Measurements from ENCODE around the gene USPL1.
"Not testable (repeated sequence)": the region's sequence is repeated elsewhere in the genome, so short reads cannot be mapped to it uniquely, and the experiment has no call there.

Gene USPL1

DNA sequence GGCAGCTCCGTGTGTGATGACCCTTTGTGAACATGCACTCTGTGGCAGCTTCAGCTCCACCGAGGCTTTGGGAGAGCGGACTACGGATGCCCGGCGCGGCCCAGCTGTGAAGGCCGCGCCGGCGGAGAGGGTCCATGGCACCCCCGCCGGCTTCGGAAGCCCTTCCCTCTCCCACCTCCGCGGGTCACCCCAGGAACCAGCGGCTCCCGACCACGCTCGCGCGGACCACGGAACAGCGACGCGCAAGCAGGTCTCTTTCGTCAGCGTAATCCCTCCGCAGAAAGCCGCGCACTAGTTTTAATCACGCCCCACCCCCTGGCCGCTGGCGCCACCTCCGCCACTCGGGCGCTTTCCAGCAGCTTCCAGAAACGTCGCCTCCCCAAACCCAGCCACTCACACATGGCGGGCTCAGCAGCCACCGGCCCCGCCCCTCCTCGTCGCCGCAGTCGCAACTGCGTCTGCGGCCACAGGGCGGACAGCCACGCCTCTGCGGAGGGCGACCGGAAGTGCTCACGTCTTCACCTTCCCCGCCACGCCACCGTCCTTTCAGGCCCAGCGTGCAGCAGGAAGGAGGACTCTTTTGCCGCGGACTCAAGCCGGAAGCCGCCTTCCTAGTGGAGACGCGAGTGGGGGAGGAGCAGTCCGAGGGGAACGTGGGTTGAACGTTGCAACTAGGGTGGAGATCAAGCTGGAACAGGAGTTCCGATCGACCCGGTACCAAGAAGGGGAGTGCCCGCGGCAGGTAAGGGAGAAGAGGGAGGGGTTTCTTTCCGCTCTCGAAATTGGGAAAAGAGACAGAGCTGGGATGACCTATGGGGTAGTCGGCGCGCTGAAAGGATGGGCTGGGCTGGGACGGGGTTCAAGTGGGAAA, at the start of gene USPL1:
Gene USPL1, plus strand, starts transcription at position 606 of the 871 bp plus-strand sequence. CDS start 3,221 bp downstream, outside the sequence.
- peak; percentile 91 for DNase-seq

DNA sequence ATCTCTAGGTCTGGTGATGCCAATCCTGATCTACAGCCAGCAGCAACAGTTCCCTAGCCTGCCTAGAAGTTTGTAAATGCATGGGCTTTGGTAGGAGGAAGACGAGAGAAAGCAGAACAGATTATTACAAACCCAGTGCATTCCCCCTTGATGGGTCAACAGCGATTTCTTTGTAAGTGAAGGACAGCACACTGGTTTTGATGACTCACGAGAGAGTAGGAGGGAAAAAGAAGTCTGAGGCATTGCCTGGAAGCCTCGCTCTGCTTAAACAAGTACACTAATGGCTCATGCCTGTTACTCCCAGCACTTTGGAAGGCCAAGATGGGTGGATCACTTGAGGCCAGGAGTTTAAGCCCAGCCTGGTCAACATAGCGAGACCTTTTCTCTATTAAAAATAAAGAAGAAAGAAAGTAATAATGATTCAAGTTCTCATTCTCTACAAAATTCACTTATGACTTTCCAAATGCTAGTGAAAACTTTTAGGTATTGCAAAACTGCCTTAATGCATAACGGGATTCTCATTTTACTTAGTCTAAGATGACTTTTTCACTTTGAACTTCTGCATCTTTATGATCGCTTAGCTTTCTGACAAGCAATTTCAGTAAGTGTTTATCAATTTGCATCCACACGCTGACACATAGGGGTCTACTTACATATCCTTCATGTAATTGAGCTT, 47.7 kb upstream of the USPL1 start:
- no peak for DNase-seq

DNA sequence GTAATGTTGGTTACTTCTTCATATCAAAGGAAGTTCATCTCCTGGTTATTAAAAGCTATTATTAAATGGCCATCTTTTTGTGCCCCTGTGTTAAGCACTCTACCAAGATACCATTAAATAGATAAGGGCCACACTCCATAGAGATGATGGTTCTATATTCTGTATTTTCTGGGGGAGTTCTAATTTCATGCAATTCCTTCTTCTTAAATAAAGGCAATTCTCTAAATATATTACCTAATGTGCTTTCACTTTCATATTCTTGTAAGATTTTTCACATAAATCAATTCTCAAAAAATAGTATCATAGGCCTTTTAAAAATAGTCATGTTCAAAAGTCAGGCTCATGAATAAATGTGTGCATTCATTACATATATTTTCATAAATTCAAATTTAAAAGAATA, 47.0 kb upstream of the USPL1 start:
- no peak for DNase-seq

DNA sequence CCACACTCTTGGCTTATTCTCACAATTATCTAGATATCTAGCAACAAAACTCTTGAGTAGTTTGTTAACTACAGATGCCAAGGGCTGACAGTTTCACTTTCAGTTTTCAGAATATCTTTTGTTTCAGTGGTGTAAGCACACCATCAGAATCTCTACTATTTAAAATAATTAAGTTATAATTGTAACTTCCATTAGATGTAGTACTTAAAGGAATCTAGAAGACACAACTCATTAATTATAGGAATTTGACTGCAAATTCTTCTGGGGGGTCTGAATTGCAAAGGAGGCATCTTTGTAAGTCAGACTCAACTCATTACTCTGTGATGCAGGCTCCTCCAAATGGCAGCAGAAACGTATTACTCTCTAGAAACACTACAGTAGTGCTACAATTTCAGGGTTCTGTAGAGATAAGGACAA, 44.9 kb upstream of the USPL1 start:
- no peak for DNase-seq

DNA sequence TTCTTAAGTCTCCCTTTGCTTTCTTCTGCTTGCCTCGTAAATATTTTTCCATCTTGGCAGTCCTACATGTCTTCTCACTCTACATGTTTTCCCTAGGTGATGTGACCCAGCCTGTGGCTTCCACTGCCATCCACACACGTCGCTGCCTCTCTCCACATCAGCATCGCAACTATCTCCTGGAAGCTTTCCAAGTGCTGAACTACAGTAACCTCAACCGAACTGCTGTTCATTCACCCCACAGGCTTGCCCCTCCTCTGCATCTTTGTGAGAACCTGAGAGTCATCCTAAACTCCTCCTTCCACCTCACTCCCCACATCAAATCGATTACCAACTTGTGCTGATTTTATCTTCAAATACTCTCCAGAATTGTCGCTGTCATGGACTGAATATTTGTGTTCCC, 41.2 kb upstream of the USPL1 start:
- DNase-seq, result no peak

DNA sequence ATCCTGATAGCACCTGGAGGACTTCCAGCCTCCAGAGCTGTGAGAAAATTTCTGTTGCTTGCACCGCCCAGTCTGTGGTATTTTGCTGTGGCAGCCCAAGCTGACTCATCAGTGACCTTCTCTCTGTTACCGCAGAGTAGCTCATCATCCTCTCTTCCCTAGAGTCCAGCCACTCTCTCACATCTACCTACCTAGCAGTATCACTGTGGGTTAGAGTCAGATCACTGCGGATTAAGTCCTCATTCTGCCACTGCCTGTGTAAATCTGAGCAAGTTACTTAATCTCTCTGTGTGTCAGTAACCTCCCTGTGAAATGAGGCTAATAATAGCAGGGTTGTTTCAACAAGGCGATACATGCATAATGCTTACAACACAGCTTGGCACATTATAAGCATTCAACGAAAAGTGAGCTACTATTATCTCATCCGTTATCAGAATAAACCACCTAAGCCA, 40.3 kb upstream of the USPL1 start:
- no peak for DNase-seq

DNA sequence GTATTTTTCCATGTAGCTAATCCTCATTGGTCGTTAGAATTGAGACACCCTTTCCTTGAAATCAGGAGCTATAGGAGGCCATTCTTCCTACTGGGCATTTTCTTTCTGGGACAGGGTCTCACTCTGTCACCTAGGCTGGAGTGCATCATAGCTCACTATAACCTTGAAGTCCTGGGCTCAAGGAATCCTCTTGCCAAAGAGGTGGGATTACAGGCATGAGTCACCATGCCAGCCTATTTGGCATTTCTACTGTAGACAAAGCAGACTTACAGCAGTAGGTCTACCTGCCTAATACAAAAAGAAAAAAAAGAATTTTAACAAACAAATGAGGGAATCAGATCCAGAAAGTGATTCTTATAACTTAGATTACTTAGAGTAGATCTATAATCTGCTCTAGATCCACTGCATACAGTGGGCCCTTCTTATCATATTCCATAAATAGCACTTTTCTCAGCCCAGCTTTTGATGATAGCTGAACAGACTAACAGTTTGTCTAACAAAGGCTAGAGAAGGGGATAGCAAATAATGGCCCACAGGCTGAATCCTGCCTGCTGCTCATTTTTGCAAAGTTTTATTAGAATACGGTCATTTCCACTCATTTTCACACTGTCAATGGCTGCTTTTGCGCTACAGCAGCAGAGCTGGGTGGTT, 36.7 kb upstream of the USPL1 start:
- no peak for DNase-seq

DNA sequence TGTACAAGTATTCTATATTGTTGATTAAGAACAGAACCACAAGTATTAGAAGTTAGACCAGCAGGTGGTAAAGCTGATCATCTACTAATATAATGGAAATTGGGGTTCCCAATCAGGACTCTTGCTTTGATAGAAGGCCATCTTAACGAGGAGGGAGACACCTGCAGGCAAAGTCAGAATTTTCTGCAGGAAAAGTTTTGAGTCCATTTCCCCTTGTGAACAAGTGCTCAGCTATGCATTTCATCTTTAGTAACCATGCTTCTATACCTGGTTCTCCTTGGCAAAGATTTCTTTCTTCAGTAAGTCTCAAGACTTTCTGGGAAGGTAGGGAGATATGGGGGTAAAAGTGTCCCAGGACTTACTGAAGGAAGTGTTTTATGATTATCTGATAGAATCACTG, 36.1 kb upstream of the USPL1 start:
- DNase-seq, result no peak

DNA sequence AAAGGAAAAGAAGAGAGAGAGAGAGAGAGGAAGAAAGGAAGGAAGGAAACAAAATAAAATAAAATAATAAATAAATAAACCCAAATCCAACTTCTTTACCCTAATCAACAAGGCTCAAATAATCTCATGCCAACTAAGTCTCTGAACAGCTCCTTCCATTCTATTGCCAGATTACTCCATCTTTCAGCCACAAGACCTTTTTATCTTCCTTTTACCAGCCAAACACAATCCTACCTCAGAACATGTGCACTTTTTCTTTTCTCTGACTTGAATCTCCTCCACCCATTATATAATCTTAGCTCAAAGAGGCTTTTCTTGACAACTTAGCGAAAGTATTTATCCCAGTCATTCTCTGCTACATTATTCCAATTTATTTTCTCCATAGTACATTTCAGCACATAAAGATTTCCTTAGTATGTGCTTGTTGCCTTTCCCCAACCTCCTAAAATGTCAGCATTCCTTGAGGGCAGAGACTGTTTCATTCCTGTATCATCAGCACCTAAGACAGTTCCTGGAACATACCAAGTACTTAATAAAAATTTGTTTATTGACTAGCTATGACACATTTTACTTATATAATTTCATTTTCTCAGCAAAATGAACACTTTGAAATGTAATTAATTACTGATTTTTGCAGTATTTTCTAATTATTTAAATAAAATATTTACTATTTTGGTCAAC, 33.5 kb upstream of the USPL1 start:
- no peak for DNase-seq

DNA sequence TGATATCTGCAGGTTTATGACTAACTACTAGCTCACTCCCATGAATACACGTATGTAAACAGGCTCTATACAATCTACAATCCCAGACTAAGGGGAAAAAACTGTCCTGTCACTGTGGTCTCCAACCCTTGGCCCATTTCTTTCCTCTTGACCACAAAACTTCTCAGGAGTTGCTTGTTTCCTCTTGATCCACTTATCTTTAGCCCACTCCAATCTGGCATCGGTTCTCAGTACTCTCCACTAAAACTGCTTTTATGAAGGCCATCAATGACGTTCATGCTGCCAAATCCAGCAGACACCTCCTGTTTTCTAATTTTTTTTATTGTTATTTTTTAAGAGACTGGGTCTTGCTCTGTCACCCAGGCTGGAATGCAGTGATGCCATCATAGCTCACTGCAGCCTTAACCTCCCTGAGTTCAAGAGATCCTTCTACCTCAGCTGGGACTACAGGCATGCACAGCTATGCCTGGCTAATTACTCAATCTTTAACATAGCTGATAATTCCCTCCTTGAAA, 31.9 kb upstream of the USPL1 start:
- no peak for DNase-seq

DNA sequence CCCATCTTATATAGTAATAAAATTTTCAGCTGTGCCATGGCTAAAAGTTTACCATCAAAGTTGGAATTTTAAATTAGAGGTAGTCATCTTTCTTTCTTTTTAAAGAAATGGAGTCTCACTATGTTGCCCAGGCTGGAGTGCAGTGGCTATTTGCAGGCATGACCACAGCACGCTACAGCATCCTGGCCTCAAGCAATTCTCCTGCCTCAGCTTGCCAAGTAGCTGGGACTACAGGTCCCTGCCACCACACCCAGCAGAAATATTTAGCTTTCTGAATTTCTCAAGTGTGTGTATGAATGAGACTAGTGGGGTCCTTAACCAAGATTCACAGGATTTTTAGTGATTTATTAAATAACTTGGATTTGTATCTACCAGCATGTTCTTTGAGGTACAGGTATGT, 30.5 kb upstream of the USPL1 start:
- no peak for DNase-seq

DNA sequence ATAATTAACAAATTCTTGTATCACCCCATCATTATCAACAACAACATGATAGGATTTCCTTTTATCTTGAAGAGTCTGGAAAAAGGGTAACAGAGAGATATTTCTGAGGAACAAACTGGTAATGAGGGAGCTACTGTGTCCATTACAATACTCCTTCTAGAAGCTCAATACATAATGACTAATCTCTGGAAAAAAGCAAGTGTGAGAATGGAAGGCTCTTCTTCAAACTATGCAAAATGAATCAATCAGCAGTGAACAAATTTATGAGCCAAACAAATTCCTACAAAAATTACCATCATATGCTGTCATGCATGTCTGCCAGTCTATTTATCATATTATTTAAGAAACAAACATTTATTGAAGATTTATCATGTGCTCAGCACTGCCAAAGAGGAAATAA, 30.0 kb upstream of the USPL1 start:
- DNase-seq, result no peak

DNA sequence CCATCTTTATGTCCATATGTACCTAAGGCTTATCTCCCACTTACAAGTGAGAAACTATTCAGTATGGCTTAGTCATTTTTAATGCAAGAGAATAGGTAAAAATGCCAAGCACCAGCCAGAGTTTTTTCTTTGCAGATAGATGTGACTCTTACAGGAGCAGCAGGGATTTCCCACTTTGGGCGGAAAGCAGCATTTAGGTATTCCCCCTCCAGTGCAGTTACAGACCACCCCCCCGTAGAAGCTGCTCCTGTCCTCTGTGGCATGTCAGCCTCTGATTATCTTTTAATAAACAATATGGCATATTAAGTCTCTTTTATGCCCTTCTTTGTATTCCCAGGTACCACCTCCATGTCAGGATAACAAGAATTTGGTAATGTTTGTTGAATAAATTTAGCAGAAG, 24.7 kb upstream of the USPL1 start:
- DNase-seq, result no peak

DNA sequence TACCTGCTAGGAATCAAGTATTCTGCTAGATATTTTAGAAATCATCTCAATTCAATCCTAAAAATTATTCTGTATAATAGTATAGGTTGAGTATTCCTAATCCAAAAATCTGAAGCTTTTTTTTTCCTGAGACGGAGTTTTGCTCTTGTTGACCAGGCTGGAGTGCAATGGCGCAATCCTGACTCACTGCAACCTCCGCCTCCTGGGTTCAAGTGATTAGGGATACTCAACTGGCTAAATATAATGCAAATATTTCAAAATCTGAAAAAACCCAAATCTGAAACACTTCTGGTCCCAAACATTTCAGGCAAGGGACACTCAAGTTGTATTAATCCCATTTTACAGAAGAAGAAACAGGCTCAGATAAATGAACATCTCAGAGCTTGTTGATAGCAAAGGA, 17.2 kb upstream of the USPL1 start:
- DNase-seq, result no peak

DNA sequence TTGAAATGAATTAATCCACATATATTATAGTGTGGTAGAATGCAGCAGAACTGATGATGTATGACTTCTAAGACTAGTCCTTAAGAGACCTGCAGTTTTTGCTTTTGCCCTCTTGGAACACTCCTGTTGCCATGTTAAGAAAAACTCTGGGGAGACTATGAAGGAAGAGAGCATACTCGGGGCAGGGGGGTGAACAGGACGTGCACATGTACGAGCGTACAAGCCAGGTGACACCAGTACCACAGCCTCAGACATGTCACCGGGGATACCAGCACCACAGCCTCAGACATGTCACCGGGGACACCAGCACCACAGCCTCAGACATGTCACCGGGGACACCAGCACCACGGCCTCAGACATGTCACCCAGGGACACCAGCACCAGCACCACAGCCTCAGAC, 15.9 kb upstream of the USPL1 start:
- DNase-seq, result no peak

DNA sequence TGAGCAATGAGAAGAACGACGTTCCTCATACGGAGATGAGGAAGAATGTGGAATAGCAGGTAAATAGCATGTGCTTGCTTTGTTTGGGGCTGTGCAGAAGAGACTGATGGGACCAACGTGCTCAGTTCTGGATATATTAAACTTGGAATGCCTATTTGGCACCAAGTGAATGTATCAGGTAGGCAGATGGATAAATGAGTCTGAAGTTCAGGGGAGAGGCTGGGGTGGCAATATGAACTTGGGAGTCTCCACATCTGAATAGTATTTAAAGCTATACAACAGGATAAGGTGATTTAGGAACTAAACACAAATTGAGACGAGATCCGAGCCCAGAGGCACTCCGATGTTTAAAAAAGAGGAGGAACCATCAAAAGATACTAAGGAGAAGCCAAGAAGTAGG, 12.7 kb upstream of the USPL1 start:
- no peak for DNase-seq

DNA sequence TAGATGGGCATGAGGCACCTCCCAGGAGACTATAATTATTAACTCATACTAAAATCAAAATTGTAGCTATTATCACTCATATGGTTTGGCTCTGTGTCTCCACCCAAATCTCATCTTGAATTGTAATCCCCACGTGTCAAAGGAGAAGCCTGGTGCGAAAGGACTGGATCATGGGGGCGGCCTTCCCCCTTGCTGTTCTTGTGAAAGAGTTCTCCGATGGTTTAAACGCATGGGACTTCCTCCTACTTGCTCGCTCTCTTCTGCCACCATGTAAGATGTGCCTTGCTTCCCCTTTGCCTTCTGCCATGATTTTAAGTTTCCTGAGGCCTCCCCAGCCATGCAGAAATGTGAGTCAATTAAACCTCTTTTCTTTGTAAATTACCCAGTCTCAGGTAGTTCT, 10.5 kb upstream of the USPL1 start:
- not testable (repeated sequence) for DNase-seq

DNA sequence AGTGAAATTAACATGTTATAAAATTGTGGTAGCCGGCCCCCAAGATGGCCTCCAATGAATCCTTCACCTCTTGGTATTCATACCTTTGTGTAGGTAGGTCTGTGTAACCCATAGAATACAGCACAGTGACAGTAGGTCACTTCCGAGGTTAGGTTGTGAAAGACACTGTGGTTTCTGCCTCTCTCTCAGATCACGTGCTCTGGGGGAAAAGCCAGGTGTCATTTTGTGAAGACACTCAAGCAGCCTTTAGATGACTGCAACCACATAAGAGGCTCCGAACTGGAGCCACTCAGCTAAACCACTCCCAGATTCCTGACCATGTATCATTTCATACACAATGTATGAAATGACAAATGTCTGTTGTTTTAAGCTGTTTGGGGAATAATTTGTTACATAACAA, 9.8 kb upstream of the USPL1 start:
- DNase-seq, result no peak

DNA sequence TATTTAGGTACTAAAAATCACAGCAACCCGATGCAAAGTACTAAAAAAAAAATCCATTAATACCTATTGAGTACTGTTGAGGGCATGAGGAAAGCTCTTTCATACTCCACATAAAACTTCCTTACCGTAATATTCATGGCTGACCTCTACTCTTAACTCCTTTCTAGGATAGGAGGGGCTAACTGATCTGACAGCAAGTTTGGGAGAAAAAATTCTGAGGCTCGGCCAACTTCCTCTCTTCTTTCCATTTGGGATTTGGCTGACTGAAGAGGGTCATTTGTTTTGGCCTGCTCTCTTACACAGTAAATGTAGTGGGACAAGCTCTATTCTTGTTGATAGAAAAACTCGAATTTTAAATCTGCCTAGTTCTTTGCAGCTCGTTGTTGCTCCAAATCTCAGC, 9.4 kb upstream of the USPL1 start:
- no peak for DNase-seq

DNA sequence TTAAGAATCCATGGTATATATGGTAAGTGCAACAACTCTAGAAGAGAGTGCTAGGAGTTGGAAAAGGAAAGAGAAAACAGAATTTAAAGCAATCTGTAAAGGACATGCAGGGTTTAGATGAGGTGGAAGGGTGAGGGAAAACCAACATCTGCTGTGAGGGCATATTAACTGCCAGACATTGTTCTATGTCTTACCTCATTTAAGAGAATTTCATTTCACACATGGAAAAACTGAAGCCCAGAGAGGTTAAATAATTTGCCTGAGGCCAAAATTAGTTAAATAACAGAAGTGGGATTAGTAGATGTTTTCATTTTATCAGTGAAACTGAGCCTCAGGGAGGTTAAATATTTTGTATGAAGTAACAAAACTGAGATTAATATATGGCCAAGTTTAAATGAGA, 7.4 kb upstream of the USPL1 start:
- DNase-seq, result no peak

DNA sequence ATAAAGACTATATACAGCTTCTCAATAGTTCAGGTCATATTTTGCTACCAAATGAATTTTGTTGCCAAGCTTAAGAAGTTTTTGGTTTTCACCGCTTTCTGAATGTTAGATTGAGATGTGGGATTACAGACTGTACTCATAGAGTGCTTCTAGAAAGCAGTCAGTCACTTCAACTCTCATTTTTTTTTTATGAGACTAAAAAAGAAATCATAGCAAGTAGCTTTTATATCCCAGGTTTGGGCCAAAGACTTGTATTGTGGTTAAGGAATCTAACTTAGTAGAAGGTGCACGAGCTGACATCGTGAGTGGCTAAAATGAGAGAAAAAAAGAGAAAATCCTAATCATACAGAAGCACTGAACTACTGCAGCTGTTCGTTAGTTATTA, 2.2 kb upstream of the USPL1 start:
- no peak for DNase-seq

DNA sequence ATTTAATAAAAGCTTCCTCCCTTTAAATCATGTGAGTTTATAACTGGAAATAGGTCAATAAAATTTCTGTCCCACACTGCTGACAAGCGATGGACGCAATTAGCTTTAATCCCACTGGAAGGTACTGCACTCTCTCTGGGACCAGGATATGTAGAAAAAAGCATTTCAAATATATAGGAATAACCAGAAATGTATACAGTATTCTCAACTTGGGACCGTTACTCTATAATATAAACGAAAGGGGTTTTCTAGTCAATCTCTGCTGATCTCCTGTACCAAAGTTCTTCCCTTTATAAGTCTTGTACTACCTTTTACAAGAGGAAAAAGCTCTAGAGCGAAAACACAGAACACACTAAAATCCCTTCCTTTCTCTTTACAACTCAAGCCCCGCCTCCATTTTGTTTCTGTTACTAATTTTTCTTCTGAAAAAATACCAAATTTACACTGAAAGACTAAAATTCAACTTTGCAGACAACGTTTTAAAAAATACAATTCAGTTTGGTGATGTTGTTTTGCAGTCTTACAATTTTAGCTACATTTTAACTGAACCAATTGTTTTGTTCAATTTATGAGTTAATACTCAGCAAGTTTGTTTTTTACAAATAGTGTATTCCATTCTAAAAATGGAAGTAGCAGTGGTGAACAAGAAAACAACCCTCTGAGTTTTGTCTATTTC, 1.7 kb upstream of the USPL1 start:
- no peak for DNase-seq

DNA sequence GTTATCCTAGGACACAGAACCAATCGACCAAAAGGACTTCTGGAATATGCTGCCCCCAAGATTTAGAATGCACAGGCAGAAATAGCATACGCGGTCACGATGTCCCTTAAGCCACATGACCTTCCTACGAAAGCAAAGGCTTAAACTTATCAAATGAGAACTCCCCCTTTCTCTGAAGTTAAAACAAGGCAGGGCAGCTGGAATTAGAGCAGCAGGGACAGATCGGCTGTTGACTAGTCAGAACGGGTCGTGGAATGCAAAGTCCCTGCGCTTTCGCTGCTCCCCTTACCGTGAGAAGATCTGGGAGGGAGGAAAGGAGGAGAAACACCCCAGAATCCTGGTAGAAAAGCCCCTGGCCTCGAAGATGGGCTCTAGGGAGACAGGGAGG, 799 bp upstream of the USPL1 start:
- DNase-seq, result peak; percentile 42

Measured in NCI-H1417 treated with DMSO at 0.1 percent for 48 hours (cell line).